HepG2 (cell line): Measurements from ENCODE around the gene ZNF526. TPM values are rescaled to one million over a fixed set of nuclear protein-coding genes. Genes with fewer than 3 reads are reported as not detected.
A peak's percentile ranks its signal among the peaks of the same experiment; 100 is the strongest.

Source experiments
- ATAD3A ChIP-seq: sonication (generic); formaldehyde crosslinking; IDR thresholded peaks from 2 replicates; pipeline ENCODE4 v1.4.0; 2020; ENCODE audit warnings: missing genetic modification reagents
- CREM ChIP-seq, 2 experiments: sonication (generic) in 1 of 2; formaldehyde crosslinking in 1 of 2; IDR thresholded peaks; 2 replicates each; pipeline versions ENCODE4 v1.4.0 to v1.6.1; 2016 to 2020; ENCODE audit warnings: antibody characterized with exemption in 1 of 2, mild to moderate bottlenecking in 1 of 2, missing genetic modification reagents in 1 of 2
- KDM5A ChIP-seq: fragments of 200-600 bp; sonication (generic); IDR thresholded peaks from 2 replicates; pipeline ENCODE4 v1.7.0; 2018; ENCODE audit warnings: antibody characterized with exemption, mild to moderate bottlenecking, low read length, borderline replicate concordance
- KLF6 ChIP-seq: IDR thresholded peaks from 2 replicates; pipeline ENCODE4 v1.8.0; 2016; ENCODE audit warnings: missing biosample characterization, missing genetic modification reagents
- POGK ChIP-seq: sonication (generic); formaldehyde crosslinking; conservative IDR thresholded peaks from 2 replicates; pipeline ENCODE4 v1.8.0; 2022; ENCODE audit warnings: mild to moderate bottlenecking, moderate library complexity, missing genetic modification reagents
- STAT5B ChIP-seq: sonication (generic); formaldehyde crosslinking; IDR thresholded peaks from 2 replicates; pipeline ENCODE4 v1.4.0; 2020; ENCODE audit warnings: missing genetic modification reagents
- TERF1 ChIP-seq: sonication (generic); formaldehyde crosslinking; IDR thresholded peaks from 2 replicates; pipeline ENCODE4 v1.8.0; 2022; ENCODE audit warnings: mild to moderate bottlenecking, missing genetic modification reagents, moderate library complexity
- WIZ ChIP-seq: sonication (generic); formaldehyde crosslinking; IDR thresholded peaks from 2 replicates; pipeline ENCODE4 v1.5.1; 2020; ENCODE audit warnings: mild to moderate bottlenecking, missing genetic modification reagents
- YEATS4 ChIP-seq: sonication (generic); formaldehyde crosslinking; IDR thresholded peaks from 2 replicates; pipeline ENCODE4 v1.4.0; 2020; ENCODE audit warnings: missing genetic modification reagents, borderline replicate concordance
- ZIK1 ChIP-seq: sonication (generic); formaldehyde crosslinking; IDR thresholded peaks from 2 replicates; pipeline ENCODE4 v1.5.0; 2020; ENCODE audit warnings: mild to moderate bottlenecking, low read depth, missing genetic modification reagents, borderline replicate concordance
- ZNF230 ChIP-seq: sonication (generic); formaldehyde crosslinking; IDR thresholded peaks from 2 replicates; pipeline ENCODE4 v1.4.0; 2020; ENCODE audit warnings: mild to moderate bottlenecking, missing genetic modification reagents
- ZNF282 ChIP-seq: fragments of 450-650 bp; IDR thresholded peaks from 2 replicates; pipeline ENCODE4 v1.6.1; 2018; ENCODE audit not compliant: partially characterized antibody
- ZNF335 ChIP-seq: sonication (generic); formaldehyde crosslinking; IDR thresholded peaks from 2 replicates; pipeline ENCODE4 v1.4.0; 2020; ENCODE audit warnings: missing genetic modification reagents
- ZNF33B ChIP-seq: sonication (generic); formaldehyde crosslinking; IDR thresholded peaks from 2 replicates; pipeline ENCODE4 v1.5.1; 2020; ENCODE audit warnings: mild to moderate bottlenecking, missing genetic modification reagents
- polyA plus RNA-seq, 8 experiments: library from polyadenylated mRNA; depleted of rRNA in 3 of 8; stranded (reverse) in 7 of 8; unstranded in 1 of 8; fragments of >200 nt; fragmentation: Illumina TruSeq in 4 of 8; extraction: Trizol in 4 of 8; gene quantifications; 2 replicates each; pipeline versions ENCODE4 v1.2.1 to v1.2.3, GENCODE V29; 2011 to 2016; ENCODE audit warnings: low read depth in 4 of 8, missing spikeins in 1 of 8, mixed read lengths in 1 of 8; ENCODE audit not compliant: insufficient read depth in 1 of 8
- total RNA-seq, 5 experiments: library from RNA; depleted of rRNA; stranded (reverse); fragments of >200 nt; fragmentation: Illumina TruSeq; extraction: Trizol; gene quantifications; 2 replicates each; pipeline ENCODE4 v1.2.3, GENCODE V29; 2016; ENCODE audit warnings: low read depth in 1 of 5
- TF ChIP-seq, protein P1 (sequence below): IDR thresholded peaks from 2 replicates; pipeline ENCODE4 v1.6.1; 2016; ENCODE audit warnings: missing biosample characterization, missing genetic modification reagents, low read depth
- TF ChIP-seq, protein P2 (sequence below): sonication (generic); formaldehyde crosslinking; IDR thresholded peaks from 2 replicates; pipeline ENCODE4 v1.4.0; 2020; ENCODE audit warnings: mild to moderate bottlenecking, missing genetic modification reagents
- TF ChIP-seq, protein P3 (sequence below): sonication (generic); formaldehyde crosslinking; IDR thresholded peaks from 2 replicates; pipeline ENCODE4 v1.5.0; 2020; ENCODE audit warnings: missing genetic modification reagents

Gene ZNF526
- total and polyA plus RNA-seq, 2 of the 13 experiments (the other 11 are each of a cell fraction or from before 2014, with no cell fraction given), result 3.3 to 8.4 TPM

DNA sequence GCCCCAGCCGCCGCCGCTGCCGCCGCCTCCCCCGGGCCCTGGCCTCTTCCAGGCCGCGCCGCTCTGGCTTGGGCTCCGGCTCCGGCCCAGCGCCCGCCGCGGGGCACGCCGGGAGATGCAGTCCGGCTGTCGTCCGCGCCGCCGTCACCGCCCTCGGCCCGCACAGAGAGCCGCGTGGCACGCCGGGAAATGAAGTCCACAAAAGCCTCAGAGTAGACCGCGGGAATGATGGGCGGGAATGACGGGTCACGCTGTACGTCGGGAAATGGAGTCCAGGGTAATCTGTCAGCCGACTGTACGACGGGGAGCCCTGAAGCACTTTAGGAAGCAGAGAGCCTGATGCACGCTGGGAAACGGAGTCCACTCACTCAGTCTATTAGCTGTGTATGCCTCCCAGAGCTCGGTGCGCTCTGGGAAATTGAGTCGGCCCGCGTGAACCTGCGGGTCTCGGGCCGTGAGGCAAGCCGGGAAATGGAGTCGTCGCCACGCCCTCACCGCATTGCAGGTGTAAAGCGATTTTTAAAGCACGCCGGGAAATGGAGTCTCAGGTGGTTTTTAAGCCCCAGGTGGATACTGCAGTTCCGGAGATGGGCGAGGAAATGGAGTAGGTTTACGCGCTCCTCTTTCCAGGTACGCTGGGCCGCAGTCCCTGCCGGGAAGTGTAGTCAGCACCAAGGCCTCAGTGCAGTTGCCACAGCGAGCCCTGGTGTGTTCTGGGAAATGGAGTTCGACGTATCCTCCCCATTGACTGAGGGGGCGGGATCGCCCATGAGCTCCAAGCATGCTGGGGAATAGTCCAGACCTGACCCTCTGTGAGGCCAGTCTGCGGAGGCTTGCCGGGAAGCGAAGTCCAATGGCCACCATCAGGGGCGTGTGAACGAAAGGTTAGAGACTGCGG is 22.6 kb downstream of the ZNF526 start, which contains the start of gene GSK3A (continued):
- TF ChIP-seq WIZ (CRISPR knock-in tag), result no peak
- TF ChIP-seq KDM5A, result no peak; the same call in 1 of the 2 replicates
- TF ChIP-seq ZNF230 (CRISPR knock-in tag), result 0 out of 2 replicates have a peak, but pooled peaks have one; percentile 29
- TF ChIP-seq ZIK1, result no peak
- TF ChIP-seq, protein P1, sequence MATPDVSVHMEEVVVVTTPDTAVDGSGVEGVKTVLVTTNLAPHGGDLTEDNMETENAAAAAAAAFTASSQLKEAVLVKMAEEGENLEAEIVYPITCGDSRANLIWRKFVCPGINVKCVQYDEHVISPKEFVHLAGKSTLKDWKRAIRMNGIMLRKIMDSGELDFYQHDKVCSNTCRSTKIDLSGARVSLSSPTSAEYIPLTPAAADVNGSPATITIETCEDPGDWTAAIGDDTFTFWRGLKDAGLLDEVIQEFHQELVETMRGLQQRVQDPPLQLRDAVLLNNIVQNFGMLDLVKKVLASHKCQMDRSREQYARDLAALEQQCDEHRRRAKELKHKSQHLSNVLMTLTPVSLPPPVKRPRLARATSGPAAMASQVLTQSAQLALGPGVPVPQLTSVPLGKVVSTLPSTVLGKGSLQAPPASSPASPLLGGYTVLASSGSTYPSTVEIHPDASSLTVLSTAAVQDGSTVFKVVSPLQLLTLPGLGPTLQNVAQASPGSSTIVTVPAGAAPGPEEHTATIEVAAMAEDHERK (CRISPR knock-in tag), result peak; percentile 77
- TF ChIP-seq STAT5B (CRISPR knock-in tag), result no peak
- TF ChIP-seq, protein P2, sequence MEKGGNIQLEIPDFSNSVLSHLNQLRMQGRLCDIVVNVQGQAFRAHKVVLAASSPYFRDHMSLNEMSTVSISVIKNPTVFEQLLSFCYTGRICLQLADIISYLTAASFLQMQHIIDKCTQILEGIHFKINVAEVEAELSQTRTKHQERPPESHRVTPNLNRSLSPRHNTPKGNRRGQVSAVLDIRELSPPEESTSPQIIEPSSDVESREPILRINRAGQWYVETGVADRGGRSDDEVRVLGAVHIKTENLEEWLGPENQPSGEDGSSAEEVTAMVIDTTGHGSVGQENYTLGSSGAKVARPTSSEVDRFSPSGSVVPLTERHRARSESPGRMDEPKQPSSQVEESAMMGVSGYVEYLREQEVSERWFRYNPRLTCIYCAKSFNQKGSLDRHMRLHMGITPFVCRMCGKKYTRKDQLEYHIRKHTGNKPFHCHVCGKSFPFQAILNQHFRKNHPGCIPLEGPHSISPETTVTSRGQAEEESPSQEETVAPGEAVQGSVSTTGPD (CRISPR knock-in tag), result no peak
- no peak for TF ChIP-seq TERF1 (CRISPR knock-in tag)
- peak; percentile 16; the same call in 1 of the 2 replicates for TF ChIP-seq YEATS4 (CRISPR knock-in tag)
- TF ChIP-seq ZNF33B, result no peak; the same call in 1 of the 2 replicates
- TF ChIP-seq CREM (IDR thresholded peaks at IDR 0.05), result peak; percentile 100
- TF ChIP-seq CREM (CRISPR knock-in tag; IDR thresholded peaks at IDR 0.05), result no peak
- TF ChIP-seq POGK, result peak; percentile 82
- peak; percentile 50; the same call in 1 of the 2 replicates for TF ChIP-seq ZNF335 (CRISPR knock-in tag)
- TF ChIP-seq, protein P3, sequence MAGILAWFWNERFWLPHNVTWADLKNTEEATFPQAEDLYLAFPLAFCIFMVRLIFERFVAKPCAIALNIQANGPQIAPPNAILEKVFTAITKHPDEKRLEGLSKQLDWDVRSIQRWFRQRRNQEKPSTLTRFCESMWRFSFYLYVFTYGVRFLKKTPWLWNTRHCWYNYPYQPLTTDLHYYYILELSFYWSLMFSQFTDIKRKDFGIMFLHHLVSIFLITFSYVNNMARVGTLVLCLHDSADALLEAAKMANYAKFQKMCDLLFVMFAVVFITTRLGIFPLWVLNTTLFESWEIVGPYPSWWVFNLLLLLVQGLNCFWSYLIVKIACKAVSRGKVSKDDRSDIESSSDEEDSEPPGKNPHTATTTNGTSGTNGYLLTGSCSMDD (CRISPR knock-in tag), result no peak
- no peak for TF ChIP-seq ATAD3A
- 0 out of 2 replicates have a peak, but pooled peaks have one; percentile 60 for TF ChIP-seq KLF6 (CRISPR knock-in tag)
- TF ChIP-seq ZNF282, result no peak
